ENCODE measurements around the gene CHCHD4.

- TF ChIP-seq, protein P1, sequence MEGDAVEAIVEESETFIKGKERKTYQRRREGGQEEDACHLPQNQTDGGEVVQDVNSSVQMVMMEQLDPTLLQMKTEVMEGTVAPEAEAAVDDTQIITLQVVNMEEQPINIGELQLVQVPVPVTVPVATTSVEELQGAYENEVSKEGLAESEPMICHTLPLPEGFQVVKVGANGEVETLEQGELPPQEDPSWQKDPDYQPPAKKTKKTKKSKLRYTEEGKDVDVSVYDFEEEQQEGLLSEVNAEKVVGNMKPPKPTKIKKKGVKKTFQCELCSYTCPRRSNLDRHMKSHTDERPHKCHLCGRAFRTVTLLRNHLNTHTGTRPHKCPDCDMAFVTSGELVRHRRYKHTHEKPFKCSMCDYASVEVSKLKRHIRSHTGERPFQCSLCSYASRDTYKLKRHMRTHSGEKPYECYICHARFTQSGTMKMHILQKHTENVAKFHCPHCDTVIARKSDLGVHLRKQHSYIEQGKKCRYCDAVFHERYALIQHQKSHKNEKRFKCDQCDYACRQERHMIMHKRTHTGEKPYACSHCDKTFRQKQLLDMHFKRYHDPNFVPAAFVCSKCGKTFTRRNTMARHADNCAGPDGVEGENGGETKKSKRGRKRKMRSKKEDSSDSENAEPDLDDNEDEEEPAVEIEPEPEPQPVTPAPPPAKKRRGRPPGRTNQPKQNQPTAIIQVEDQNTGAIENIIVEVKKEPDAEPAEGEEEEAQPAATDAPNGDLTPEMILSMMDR (IDR thresholded peaks at IDR 0.05): no peak
- no peak for TF ChIP-seq POLR2A (IDR thresholded peaks at IDR 0.05)
These were observed 6.5 kb upstream of the CHCHD4 start for GRCh38 chr3:14131134-14131533.
